Measurements from ENCODE around the gene TMEM225B. TPM values are rescaled to one million over a fixed set of nuclear protein-coding genes. Genes with fewer than 3 reads are reported as not detected.

The TMEM225B gene
- total and polyA plus RNA-seq, 7 experiments from 2014 or later: 0.44 to 2.5 (median 0.90) TPM; not detected in 1

DNA sequence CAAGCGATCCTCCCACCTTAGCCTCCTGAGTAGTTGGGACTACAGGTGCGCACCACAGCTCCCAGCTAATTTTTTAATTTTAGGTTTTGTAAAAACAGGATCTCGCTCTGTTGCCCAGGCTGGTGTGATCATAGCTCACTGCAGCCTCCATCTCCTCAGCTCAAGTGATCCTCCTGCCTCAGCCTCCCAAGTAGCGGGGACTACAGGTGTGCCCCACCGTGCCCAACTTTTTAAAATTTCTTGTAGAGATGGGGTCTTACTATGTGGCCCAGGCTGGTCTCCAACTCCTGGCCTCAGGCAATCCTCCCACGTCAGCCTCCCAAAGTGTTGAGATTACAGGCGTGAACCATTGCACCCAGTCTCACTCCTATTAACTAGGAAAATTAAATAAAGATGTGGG is 7.5 kb downstream of the TMEM225B start:
- H3K4me3 Mint-ChIP-seq: no peak overlapping the region
- no peaks in the 10 kb centered on the region for H3K9me3 Mint-ChIP-seq
- H3K36me3 ChIP-seq (ENCODE audit: control insufficient read depth in 2 of 3, insufficient read depth in 3 of 3, low read length in 3 of 3): no peaks in the 10 kb centered on the region
- peaks cover 0 to 6% (median 0%) of the 10 kb centered on the region in 7 donors for H3K4me1 Mint-ChIP-seq
- ChIA-PET POLR2A (no interaction called here), CTCF (no interaction called here)
- ATAC-seq (no peak), DNase-seq (no peak)
- H3K9me3 ChIP-seq (ENCODE audit: control insufficient read depth in 2 of 3, low read length in 3 of 3): no peaks in the 10 kb centered on the region
- H3K27me3 ChIP-seq (ENCODE audit: control insufficient read depth in 2 of 2, insufficient read depth in 2 of 2, low read length in 2 of 2): no peaks in the 10 kb centered on the region
- no peak overlapping the region for H3K4me3 ChIP-seq (ENCODE audit: low read length)
- H3K27ac ChIP-seq (ENCODE audit: low read depth, low read length): no peak overlapping the region
- no peak overlapping the region for H3K27ac Mint-ChIP-seq
- peaks cover 0 to 2% (median 0%) of the 10 kb centered on the region in 5 donors for H3K27me3 Mint-ChIP-seq
- intact Hi-C loops (cut with micrococcal nuclease): no loop called here
- no peaks in the 10 kb centered on the region for H3K4me1 ChIP-seq (ENCODE audit: control insufficient read depth in 2 of 2, insufficient read depth in 2 of 2, low read length in 2 of 2)
- no peaks in the 10 kb centered on the region for H3K36me3 Mint-ChIP-seq

DNA sequence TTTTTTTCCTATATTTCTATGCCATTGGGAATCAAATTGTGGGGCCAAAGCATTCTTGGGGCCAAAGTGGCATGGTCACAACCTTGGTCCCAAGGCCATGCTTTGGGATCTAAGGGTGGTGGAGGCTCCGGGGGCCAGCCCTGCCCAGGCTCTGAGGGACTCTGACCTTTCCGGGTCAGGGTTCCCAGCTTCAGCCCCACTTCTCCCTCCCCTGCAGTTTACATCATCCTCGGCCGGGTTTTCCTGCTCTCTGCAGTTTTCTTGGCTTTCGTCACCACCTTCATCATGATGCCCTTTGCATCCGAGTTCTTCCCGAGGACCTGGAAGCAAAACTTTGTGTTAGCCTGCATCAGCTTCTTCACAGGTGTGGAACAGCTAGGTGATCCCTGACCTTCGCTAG is 8.5 kb downstream of the TMEM225B start:
- ChIA-PET POLR2A (interaction anchor here (1.1 kb wide), 1 partner anchor 10 kb away, joined by 4 read pairs; no protein-coding TSS in a partner anchor), CTCF (no interaction called here)
- intact Hi-C loops (cut with micrococcal nuclease): no loop called here
- Histone ChIP-seq H3K27ac (ENCODE audit: low read depth, low read length) (no peak overlapping the region), H3K9me3 (ENCODE audit: control insufficient read depth in 2 of 3, low read length in 3 of 3) (no peaks in the 10 kb centered on the region), H3K4me1 (ENCODE audit: control insufficient read depth in 2 of 2, insufficient read depth in 2 of 2, low read length in 2 of 2) (no peaks in the 10 kb centered on the region), H3K36me3 (ENCODE audit: control insufficient read depth in 2 of 3, insufficient read depth in 3 of 3, low read length in 3 of 3) (no peaks in the 10 kb centered on the region), H3K4me3 (ENCODE audit: low read length) (no peak overlapping the region), H3K27me3 (ENCODE audit: control insufficient read depth in 2 of 2, insufficient read depth in 2 of 2, low read length in 2 of 2) (no peaks in the 10 kb centered on the region)
- no peaks in the 10 kb centered on the region for H3K9me3 Mint-ChIP-seq
- DNase-seq (no peak), ATAC-seq (no peak)
- H3K4me3 Mint-ChIP-seq: no peak overlapping the region
- H3K36me3 Mint-ChIP-seq: peaks cover 0 to 2% (median 0%) of the 10 kb centered on the region in 5 donors
- no peak overlapping the region for H3K27ac Mint-ChIP-seq
- H3K27me3 Mint-ChIP-seq: peaks cover 0 to 2% (median 0%) of the 10 kb centered on the region in 5 donors
- H3K4me1 Mint-ChIP-seq: peaks cover 0 to 6% (median 0%) of the 10 kb centered on the region in 7 donors

DNA sequence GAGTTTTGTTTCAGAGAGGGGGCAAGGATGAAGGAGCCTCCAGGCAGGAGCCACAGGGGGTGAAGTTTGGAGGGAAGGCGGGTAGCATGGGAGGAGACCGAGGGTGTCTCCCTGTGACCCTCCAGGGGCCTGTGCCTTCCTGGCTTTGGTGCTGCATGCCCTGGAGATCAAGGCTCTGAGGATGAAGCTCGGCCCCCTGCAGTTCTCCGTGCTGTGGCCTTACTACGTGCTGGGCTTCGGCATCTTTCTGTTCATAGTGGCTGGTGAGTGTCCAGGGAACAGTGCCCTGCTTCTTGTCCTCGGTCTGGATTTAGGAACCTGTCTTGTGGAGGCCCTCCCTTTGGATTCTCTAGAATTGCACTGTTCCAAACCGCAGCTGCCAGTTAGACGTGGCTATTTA is 9.5 kb downstream of the TMEM225B start:
- ChIA-PET CTCF (no interaction called here), POLR2A (no interaction called here)
- no peak overlapping the region for H3K4me3 Mint-ChIP-seq
- H3K27ac ChIP-seq (ENCODE audit: low read depth, low read length): no peak overlapping the region
- H3K4me3 ChIP-seq (ENCODE audit: low read length): no peak overlapping the region
- intact Hi-C loops (cut with micrococcal nuclease): no loop called here
- no peaks in the 10 kb centered on the region for H3K9me3 ChIP-seq (ENCODE audit: control insufficient read depth in 2 of 3, low read length in 3 of 3)
- H3K27me3 ChIP-seq (ENCODE audit: control insufficient read depth in 2 of 2, insufficient read depth in 2 of 2, low read length in 2 of 2): no peaks in the 10 kb centered on the region
- H3K36me3 ChIP-seq (ENCODE audit: control insufficient read depth in 2 of 3, insufficient read depth in 3 of 3, low read length in 3 of 3): no peaks in the 10 kb centered on the region
- ATAC-seq (no peak), DNase-seq (no peak)
- no peak overlapping the region for H3K27ac Mint-ChIP-seq
- H3K36me3 Mint-ChIP-seq: peaks cover 0 to 2% (median 0%) of the 10 kb centered on the region in 5 donors
- H3K27me3 Mint-ChIP-seq: peaks cover 0 to 2% (median 0%) of the 10 kb centered on the region in 5 donors
- no peaks in the 10 kb centered on the region for H3K9me3 Mint-ChIP-seq
- peaks cover 0 to 6% (median 0%) of the 10 kb centered on the region in 7 donors for H3K4me1 Mint-ChIP-seq
- no peaks in the 10 kb centered on the region for H3K4me1 ChIP-seq (ENCODE audit: control insufficient read depth in 2 of 2, insufficient read depth in 2 of 2, low read length in 2 of 2)

DNA sequence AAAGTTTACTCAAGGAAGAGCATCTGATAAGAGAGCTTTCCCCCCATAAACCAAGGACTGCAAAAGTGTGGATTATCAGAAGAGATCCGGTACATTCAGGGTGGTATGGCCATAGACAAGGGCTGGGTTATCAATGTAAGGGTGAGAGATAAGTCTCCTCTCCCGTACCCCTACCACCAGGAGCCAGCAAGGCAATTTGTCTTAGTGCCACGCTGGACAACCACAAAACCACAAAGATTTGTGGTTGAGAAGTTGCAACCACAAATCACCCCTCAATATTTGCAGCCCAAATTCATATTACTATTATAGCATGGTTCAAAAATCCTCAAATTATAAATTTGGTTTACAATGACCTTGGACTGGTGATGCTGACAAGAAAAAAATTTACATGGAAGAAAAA is 16.4 kb downstream of the TMEM225B start:
- peaks cover 0 to 4% (median 0%) of the 10 kb centered on the region in 5 donors for H3K27me3 Mint-ChIP-seq
- no peaks in the 10 kb centered on the region for H3K9me3 ChIP-seq (ENCODE audit: control insufficient read depth in 2 of 3, low read length in 3 of 3)
- intact Hi-C loops (cut with micrococcal nuclease): loop anchor here in 1 of 2 donors (5.0 kb wide), 1 partner anchor 48 kb away; no protein-coding TSS in a partner anchor
- no peak overlapping the region for H3K27ac Mint-ChIP-seq
- H3K4me3 Mint-ChIP-seq: peak overlapping the region in 5 of 10 donors; percentile 25 to 66 (median 42)
- peaks cover 12 to 14% of the 10 kb centered on the region in 2 donors for H3K4me1 ChIP-seq (ENCODE audit: control insufficient read depth in 2 of 2, insufficient read depth in 2 of 2, low read length in 2 of 2)
- POLR2A ChIA-PET: interaction anchor here (0.6 to 4.0 kb wide), 2 partner anchors 56 to 175 kb away, joined by 3 to 38 read pairs; partner anchors contain the start of gene ZNF655
- ATAC-seq (no peak), DNase-seq (no peak)
- H3K27ac ChIP-seq (ENCODE audit: low read depth, low read length): no peak overlapping the region
- H3K4me3 ChIP-seq (ENCODE audit: low read length): no peak overlapping the region
- H3K27me3 ChIP-seq (ENCODE audit: control insufficient read depth in 2 of 2, insufficient read depth in 2 of 2, low read length in 2 of 2): no peaks in the 10 kb centered on the region
- H3K36me3 Mint-ChIP-seq: peaks cover 9 to 19% (median 14%) of the 10 kb centered on the region in 5 donors
- peaks cover 3 to 20% (median 4%) of the 10 kb centered on the region in 3 experiments for H3K36me3 ChIP-seq (ENCODE audit: control insufficient read depth in 2 of 3, insufficient read depth in 3 of 3, low read length in 3 of 3)
- H3K4me1 Mint-ChIP-seq: peaks cover 30 to 40% (median 40%) of the 10 kb centered on the region in 7 donors
- peaks cover 0 to 4% (median 0%) of the 10 kb centered on the region in 11 donors for H3K9me3 Mint-ChIP-seq
- CTCF ChIA-PET: interaction anchor here (1.2 kb wide), 1 partner anchor 80 kb away, joined by 4 read pairs; no protein-coding TSS in a partner anchor

DNA sequence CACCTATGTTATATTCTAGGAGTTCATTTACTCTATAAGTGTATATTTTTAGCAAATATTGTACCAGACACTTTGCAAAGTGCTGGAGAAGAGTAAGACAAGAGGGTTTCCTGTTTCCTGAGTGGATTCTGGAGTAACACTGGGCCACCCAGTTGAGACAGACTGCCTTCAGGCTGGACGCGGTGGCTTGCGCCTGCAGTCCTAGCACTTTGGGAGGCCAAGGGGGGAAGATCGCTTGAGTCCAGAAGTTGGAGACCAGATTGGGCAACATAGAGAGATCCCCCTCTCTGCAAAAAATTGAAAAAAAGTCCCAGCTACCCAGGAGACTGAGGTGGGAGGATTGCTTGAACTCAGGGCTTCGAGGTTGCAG is 17.9 kb downstream of the TMEM225B start:
- Mint-ChIP-seq H3K27ac (peak overlapping the region; percentile 88 to 99 (median 97)), H3K4me1 (peaks cover 30 to 51% (median 44%) of the 10 kb centered on the region in 7 donors), H3K36me3 (peaks cover 9 to 25% (median 22%) of the 10 kb centered on the region in 5 donors), H3K4me3 (peak overlapping the region; percentile 94 to 99 (median 98)), H3K27me3 (peaks cover 0 to 4% (median 0%) of the 10 kb centered on the region in 5 donors), H3K9me3 (peaks cover 0 to 4% (median 0%) of the 10 kb centered on the region in 11 donors)
- Histone ChIP-seq H3K27ac (ENCODE audit: low read depth, low read length) (peak overlapping the region; percentile 90), H3K27me3 (ENCODE audit: control insufficient read depth in 2 of 2, insufficient read depth in 2 of 2, low read length in 2 of 2) (no peaks in the 10 kb centered on the region), H3K36me3 (ENCODE audit: control insufficient read depth in 2 of 3, insufficient read depth in 3 of 3, low read length in 3 of 3) (peaks cover 9 to 35% (median 11%) of the 10 kb centered on the region in 3 experiments), H3K4me3 (ENCODE audit: low read length) (peak overlapping the region; percentile 83), H3K9me3 (ENCODE audit: control insufficient read depth in 2 of 3, low read length in 3 of 3) (no peaks in the 10 kb centered on the region), H3K4me1 (ENCODE audit: control insufficient read depth in 2 of 2, insufficient read depth in 2 of 2, low read length in 2 of 2) (peaks cover 12 to 14% of the 10 kb centered on the region in 2 donors)
- DNase-seq: no peak
- intact Hi-C loops (cut with micrococcal nuclease): loop anchor here (1.0 to 5.0 kb wide), 13 partner anchors 8 to 813 kb away; partner anchors contain the start of genes BUD31 (in 2 of the 2), PDAP1 (in 2 of the 2), ZKSCAN5 (in 2 of the 2) and ZNF3 (in 2 of the 2)
- no peak for ATAC-seq
- CTCF ChIA-PET: interaction anchor here (0.6 kb wide), 2 partner anchors 55 to 460 kb away, joined by 3 to 4 read pairs; no protein-coding TSS in a partner anchor
- POLR2A ChIA-PET: interaction anchor here (0.7 to 4.0 kb wide), 12 partner anchors 9 to 399 kb away, joined by 3 to 38 read pairs (median 5); partner anchors contain the start of genes BUD31, FAM200A, PDAP1 and TMEM225B

DNA sequence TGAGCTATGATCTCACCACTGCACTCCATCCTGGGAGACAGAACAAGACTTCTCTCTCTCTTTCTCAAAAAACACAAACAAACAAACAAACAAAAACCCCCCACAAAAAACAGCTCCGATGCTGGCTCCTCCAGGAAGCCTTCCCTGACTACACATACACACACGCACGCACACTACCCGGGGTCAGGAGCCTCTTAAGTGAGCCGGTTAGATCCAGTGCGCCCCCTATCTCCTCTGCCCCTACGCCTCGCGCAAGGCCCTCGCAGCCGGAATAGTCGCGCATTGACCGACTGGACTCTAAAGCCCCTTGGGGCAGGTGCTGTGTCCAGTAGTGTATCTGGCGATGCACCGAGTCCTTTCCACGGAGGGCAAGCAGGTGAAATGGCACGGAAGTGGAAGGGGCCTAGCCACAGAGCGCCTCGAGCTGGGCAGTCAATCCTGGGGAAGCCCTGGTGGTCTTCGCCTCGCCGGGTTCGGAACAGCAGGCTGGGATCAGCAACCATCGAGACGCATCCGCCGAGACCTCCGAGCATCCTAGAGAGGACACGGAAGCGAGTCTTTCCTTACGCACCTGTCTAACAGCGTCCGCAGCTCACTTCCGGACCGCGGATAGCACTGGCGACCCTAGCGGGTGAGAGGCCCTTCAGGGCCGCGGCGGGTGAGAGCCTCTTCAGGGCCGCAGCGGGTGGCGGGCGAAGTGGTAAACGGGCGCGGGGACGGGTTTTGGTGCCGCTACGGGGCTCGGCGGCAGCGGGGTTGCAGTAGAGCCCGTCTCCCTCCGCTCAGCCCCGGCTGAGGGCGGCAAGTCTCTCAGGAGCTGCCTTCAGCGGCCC is 18.5 kb downstream of the TMEM225B start, which contains the start of gene ZSCAN25:
ZSCAN25 (plus strand) TSS at position 588 of the 833 bp plus-strand sequence. CDS start 2,661 bp downstream, outside the sequence.
- DNase-seq: peak; percentile 65 to 88 (median 85)
- ChIA-PET POLR2A (interaction anchor here (0.6 to 4.0 kb wide), 17 partner anchors 9 to 525 kb away, joined by 3 to 38 read pairs (median 5); partner anchors contain the start of genes BUD31, FAM200A, PDAP1 and TMEM225B), CTCF (interaction anchor here (0.6 kb wide), 2 partner anchors 55 to 459 kb away, joined by 3 to 4 read pairs; no protein-coding TSS in a partner anchor)
- Mint-ChIP-seq H3K4me1 (peaks cover 30 to 55% (median 48%) of the 10 kb centered on the region in 7 donors), H3K9me3 (peaks cover 0 to 4% (median 0%) of the 10 kb centered on the region in 11 donors), H3K27me3 (peaks cover 0 to 4% (median 0%) of the 10 kb centered on the region in 5 donors), H3K4me3 (peak within 1 kb of the TSS; percentile 94 to 99 (median 98)), H3K27ac (peak within 1 kb of the TSS; percentile 88 to 99 (median 97)), H3K36me3 (peaks cover 9 to 30% (median 27%) of the 10 kb centered on the region in 5 donors)
- Histone ChIP-seq H3K4me1 (ENCODE audit: control insufficient read depth in 2 of 2, insufficient read depth in 2 of 2, low read length in 2 of 2) (peaks cover 12 to 14% of the 10 kb centered on the region in 2 donors), H3K36me3 (ENCODE audit: control insufficient read depth in 2 of 3, insufficient read depth in 3 of 3, low read length in 3 of 3) (peaks cover 11 to 41% (median 15%) of the 10 kb centered on the region in 3 experiments), H3K27ac (ENCODE audit: low read depth, low read length) (peak within 1 kb of the TSS; percentile 90), H3K27me3 (ENCODE audit: control insufficient read depth in 2 of 2, insufficient read depth in 2 of 2, low read length in 2 of 2) (no peaks in the 10 kb centered on the region), H3K4me3 (ENCODE audit: low read length) (peak within 1 kb of the TSS; percentile 83), H3K9me3 (ENCODE audit: control insufficient read depth in 2 of 3, low read length in 3 of 3) (no peaks in the 10 kb centered on the region)
- intact Hi-C loops (cut with micrococcal nuclease): loop anchor here (1.0 to 5.0 kb wide), 14 partner anchors 8 to 812 kb away; partner anchors contain the start of genes BUD31 (in 2 of the 2), PDAP1 (in 2 of the 2), ZKSCAN5 (in 2 of the 2) and ZNF3 (in 2 of the 2)
- ATAC-seq: peak; percentile 99
